SHP77 treated with DMSO at 0.1 percent for 48 hours (cell line): ENCODE measurements around the gene IRAK1.

Source experiments
- DNase-seq: peaks from one replicate; lab custom pipeline; 2025; lab: John Stamatoyannopoulos, UW

Gene IRAK1

DNA sequence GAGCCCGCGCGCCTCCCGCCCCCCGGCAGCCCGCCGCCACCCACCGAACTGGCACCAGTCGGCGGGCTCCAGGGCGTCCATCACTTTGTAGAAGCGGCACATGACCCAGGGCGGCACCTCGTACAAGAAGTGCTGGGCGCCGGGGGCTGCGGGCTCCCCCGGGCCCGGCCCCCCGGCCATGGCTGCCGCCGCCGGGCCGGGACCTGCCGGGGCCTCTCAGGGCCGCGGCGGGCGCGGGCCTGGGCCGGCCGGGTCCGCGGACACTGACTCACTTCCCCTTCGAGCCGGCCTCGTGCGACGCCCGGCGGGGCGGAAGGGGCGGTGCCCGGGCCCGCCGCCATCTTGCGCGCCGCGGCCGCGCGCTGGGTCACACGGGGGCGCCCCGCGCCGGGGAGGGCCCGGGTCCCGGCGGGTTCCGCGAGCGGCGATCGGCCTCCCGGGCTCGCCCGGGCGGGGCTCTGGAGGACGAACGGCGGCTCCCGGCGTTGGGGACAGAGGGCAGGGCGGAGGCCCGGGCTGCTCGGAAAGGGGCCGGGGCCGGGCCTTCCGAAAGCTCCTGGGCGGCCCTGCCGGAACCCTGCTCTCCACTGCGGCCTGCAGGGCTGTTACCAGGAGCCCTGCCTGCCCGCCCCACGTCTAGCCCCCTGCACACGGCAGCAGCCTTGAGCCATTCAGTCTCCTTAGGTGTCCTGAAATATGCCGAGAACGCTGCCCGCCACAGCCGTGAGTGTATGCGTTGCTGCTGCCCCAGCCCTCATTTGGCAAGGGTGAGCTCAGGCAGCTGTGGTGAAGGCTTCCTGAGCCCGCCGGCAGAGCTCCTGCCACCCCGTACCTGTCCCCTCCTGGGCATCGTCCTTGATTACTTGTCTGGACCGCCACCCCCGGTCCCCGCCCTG, at the start of gene IRAK1:
TSS of gene IRAK1 (minus strand) at position 270 of the 896 bp plus-strand sequence. CDS start at position 180, 90 bp downstream.
- no peak for DNase-seq

DNA sequence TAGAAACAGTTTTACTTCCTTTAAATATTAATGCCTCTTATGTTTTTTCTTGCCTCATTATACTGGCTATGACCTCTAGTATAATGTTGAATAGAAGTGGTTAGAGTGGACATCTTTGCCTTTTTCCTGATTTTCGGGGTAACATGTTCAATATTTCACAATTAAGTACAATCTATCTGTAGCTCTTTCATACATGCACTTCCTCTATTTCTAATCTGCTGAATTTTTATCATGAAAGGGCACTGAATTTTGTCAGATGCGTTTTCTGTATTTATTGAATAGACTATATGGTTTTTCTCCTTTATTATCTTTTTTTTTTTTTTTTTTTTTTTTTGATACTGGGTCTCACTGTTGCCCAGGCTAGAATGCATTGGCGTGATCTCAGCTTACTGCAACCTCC, 48.9 kb upstream of the IRAK1 start:
- no peak for DNase-seq

DNA sequence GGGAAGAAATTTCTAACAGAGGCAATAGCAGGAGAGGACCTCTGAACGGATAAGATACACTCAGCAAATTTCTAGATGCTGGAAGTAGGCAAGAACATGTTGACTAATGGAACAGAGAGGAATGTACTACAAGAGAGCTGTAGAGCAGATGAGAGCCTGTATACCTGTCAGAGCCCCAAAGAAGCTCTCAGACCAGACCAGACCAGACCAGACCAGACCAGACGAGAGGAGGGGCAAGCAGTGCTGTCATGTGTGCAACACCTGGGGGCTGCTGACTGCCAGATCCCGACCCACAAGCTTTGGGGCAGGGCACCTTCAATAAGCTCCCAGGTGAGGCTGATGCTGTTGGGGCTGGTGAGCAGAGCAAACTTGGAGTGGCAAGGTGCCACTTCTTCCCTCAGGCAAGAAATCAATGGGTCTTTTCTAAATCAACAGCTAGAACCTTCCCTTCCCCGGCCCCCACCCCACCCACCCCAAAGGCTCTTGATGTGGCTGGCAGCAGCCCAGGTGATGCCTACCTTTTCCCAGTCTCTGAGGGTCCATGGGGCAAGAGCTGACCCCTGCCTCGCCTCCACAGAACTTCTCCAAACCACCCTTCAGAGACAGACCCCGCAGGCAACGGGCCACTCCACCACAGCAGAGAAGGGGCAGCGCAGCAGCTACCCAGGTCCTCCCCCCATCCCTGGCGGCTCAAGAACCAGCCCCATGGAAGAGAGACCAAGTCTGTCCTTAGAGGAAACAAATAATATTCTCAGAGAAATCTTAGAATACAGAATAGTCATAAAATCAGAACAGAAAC, 45.1 kb upstream of the IRAK1 start:
- no peak for DNase-seq

DNA sequence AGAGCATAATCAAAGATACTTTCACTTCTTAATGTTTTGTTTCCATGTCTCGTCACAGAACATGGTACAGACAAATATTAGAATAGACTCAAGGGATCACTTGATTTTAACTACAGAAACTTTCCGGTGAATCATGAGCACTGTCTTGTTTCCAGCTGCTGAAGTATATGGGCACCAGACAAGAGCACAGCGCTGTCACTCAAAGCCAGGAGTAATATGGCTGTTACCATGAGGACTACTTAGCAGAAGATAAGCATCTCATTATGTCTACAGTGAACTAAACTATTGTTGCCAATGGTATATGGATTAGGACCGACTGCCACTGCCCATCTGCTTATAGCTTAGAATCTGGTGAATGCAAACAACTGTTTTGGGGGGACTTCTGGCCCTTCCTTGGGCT, 43.5 kb upstream of the IRAK1 start:
- no peak for DNase-seq

DNA sequence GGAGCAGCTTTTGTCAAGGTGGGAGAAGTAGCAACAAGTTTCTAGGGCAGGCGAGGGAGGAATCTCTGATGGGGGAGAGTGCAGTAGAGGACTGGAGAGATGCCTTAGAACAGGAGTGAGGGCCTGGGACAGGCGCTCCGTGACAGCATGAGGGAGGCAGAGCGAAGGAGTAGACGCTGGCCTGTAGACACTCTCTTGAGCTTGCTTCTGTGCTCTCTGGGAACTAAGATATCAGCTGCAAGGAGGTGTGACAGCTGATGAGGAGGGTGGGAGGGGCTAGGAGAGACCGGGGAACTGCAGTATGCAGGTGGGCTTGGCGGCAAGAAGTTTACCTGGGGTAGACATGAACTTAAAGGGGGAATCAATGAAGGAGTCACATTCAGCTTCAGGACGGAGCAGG, 42.1 kb upstream of the IRAK1 start:
- no peak for DNase-seq

DNA sequence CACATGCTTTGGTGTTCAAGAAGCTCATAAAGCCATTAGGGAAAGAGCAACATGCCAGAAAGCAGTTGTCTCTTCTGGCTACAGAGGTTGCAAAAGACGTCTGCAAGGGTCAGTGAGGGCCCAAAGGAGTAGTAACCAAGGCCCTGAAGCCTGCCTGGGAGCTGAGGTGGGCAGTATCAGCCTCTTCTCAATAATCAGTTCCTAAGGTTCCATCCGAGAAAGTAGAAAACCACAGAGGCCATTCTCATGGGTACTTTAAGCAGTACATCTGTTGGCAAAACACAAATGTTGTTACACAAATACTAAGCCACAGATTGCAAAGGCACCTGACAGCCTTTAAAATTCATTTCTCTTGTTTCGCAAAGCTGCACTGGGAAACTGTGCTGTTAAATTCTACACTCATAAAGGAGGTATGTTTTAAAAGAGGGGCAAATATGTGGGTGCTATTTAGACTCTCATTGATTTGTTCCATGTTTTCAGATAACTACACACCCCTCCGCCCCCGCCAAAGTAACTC, 40.1 kb upstream of the IRAK1 start:
- no peak for DNase-seq

DNA sequence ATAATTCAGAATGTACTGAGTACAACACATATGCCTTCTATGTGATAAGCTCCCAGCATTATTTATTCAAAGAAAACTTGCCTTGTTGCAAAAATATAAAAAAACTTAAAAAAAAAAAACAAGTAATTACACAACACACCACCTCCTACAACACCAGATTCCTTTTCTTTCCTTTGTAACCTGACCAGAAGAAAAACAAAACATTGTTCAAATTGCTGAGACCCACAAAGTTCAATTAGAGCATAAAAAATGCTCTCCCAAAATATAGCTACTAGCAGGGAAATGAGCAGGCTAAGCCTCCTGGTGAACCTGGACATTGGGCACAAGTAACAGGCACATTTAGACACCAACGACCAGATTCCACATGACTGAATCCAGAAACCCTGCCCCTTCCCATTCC, 39.5 kb upstream of the IRAK1 start:
- DNase-seq = no peak

DNA sequence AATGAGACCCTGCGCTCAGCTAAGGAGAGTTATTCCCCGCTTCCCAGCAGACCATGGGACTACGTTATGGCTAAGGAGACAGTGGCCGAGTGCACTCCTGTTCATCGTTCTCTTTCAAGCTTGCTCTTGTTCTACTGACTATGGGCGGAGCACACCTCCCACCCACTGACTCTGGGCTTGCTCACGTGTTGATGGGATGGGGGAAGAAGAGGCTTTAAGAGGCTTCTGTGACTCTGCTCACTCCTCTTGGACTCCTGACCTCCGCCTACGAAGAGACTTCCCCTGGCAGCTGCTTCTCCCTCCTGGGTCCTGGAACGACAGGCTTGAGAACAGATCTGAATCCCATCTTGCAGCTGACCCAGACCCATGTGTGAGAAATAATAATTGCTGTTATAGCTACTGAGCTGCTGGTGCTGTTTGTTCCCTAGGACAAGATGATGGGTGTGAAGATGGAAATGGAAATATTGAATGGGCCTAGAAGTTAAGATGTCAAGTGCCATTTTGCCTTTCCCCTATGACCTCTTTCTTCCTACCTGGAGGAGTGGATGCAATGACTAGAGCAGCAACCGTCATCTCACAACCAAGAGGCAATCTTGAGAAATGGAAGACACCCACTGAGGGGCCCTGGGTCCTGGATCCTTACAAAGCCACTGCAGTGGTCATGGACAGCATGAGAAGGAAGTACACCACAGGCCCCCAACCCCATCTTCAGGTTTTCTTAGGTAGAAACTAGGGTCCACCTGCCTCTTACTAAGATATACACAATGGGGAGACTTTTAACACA, 38.7 kb upstream of the IRAK1 start:
- DNase-seq = no peak

DNA sequence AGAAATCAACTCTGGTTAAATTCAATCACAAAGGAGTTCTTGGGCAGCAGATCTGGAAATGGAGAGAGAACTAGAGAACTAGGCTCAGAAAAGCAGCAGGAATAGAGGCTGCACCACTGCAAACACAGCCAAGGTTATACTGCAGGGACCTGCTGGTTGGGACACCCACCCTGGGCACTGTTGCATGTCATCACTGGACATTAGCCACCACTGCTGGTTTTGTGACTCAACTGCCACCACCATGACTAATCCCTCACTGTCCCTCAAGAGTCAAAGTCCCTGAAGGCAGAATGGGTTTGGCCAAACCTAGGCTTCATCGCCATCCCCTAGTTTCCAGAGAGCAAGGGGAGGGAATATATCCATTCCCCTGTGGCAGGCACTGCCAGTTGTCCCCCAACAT, 38.1 kb upstream of the IRAK1 start:
- no peak for DNase-seq

DNA sequence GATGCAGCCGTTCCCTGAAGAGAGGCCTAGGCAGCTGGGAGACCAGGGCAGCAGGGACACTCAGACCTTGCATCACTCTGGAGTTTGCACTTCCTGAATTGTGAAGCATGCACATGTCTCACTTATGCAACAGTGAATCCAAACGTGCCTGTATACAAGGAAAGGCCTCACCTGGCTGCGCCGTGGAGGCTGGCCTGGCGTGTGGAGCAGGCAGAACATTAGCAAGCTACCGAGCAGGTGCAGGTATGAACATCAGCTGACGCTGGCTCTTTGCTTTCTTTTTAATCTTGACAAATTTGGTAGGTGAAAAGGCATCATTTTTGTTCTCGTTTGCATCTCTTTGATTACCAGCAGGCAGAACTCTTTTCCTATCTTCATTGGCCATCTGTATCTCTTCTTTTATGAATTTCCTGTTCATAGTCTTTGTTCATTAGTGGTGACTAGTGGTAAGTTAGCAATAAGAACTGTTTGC, 37.1 kb upstream of the IRAK1 start:
- no peak for DNase-seq

DNA sequence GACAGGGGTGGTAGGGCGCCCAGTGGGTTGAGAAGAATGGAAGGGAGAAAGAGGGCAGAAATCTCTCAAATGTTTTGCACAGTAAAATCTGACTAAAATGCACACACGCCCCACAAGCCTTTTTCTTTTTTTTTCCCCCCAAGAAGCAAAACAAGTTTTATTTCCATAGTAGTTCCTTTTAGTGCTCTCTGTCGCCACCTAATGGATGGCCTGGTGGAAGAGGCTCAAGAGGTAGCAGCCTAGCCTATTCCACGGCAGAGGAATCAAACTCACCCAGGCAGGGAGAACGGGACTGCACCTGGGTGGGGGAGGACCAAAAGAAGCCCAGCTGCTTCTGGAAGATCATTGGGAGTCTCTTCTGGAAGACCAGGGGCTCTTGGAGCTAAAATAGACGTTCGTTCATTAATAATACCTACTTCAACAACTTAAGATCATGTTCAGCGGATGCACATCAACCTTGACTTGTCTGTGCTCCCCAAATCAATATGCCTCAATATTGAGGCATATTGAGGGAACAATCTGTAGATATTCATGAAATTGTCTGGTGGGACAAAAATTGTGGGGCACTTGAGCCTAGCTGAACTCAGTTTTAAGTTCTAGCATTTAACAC, 31.6 kb upstream of the IRAK1 start:
- no peak for DNase-seq

DNA sequence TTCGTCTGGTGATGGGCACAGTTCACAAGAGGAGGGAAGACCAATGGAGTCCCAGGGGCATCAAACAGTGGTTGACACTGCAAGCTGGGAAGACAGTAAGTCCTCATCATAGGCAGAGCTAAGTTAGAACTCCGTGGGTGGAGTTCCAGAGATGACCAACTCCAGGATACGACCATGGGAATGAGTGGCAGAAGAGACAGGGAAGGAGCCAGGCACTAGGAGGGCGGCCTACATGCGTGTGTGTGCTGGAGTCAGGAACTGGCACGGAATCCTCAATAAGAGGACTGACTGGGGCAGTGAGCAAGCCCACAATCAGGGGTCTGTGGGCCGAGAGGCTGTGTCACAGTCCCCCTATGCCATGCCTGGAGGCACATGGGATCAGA, 30.4 kb upstream of the IRAK1 start:
- no peak for DNase-seq

DNA sequence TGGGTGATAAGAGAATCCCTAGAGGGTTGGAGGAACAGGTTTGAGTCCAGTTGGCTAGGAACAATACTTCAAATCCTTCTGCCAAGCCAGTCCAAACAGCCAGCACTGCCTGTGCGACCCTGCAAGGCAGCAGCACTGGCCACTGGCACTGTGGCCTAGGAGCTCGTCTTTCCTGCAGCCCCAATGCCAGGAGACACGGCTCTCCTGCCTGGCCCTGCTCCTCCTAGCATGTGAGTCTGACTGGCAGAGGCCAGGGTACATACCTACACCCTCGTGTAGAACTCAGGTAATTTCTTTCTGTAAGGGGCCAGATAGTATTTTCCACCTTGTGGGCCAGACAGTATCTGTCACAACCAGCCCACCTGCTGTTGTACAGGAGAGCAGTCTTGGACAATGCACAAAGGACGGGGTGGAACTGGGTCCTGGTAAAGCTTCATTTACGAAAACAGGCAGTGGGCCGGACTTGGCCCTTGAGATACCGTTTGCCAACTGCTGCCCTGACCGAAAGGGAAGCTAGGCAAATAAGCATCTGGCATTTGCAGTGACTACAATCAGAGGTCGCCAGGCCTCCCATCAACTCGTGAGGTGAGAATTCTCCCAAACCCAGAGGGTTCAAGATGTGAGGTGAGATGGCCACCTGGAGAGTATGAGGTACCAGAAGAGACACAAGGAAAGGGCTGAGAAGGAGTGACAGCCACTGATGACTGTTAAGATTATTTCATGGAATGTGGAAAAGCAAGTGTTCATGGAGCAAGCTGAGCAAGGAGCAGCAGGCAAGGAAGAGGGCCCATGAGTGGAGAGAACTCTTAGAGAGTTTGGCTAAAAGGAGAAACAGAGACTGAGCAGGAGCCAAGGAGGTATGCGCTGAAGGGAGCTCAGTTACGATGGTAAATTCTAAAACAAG, 29.8 kb upstream of the IRAK1 start:
- DNase-seq = no peak

DNA sequence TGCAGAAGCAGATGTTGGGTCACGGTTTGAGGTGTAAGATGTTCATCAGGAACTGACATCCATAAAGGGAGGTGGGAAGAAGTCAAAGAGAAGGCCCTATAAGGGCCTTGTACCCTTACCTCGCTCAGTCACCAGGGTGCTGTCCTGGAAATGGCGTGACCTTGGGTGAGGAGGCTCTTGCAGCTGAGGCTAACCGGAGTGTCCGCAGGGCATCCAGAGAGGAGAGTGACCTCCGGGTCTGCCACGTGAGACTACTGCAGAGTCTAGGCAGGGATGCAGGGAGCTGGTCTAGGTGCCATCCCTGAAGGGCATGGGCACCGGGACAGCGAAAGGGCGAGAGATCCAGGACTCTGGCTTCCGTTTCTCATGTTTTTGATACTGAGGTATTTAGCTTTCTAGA, 28.7 kb upstream of the IRAK1 start:
- no peak for DNase-seq

DNA sequence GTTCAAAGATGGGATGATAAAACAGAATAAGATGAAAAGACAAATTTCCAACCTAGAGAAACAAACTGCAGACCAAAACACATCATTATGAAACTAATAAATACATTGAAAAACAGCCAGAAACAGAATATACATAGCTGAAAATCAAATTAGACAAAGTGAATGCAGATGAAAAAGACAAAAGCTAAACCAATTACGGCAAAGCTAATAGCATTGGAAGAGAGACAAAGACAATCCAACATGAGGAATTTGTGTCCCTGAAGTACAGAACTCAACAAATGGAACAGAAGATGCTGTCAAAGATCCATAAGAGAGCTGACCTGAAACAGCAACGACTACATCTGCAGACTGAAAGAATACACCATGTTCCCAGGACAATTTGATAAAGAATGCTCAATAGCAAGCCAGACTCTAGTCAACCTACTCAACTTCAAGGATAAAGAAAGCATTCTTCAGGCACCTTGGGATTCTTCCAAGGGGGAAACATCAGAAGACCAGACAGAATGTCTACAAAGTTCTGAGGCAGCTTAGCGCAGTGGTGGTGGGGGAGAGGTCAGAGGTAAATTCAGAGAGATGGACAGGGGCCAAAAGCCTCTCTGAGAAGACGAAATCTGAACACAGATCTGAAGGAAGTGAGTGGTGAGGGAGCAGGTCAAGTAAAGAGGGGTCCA, 27.4 kb upstream of the IRAK1 start:
- DNase-seq = no peak

DNA sequence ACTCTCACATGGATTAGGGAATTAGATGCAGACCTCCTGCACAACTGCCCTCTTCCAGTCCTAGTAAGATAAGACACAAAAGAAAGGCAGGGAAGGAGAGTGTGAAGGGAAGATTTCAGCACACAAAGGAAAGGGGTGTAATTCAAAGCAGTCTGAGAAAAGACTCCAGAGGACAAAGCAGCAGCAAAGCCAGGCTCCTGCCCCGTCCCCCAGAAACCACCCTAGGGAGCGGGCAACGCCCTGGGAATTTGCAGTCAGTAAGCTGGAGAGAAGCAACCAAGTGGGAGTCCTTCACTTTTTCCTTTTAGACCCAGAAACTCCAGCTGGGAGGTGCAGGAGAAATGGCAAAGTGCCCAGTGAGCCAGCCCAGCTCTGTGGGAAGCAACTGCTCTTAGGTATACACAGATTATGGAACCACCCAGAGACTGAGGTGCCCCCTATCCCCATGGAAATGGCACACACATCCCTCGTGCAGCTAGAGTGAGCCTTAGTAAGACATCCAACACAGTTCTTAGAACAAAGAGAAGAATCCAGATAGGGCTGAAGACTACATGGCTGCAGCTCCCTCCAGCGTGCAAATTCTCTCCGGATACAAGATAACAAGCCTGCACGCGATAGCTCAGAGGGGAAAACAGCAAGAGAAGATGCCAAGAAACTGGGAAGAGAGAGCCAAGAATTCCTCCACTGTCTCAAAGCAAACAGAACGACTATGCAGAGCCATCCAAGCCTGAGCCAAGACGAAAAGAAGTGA, 26.5 kb upstream of the IRAK1 start:
- no peak for DNase-seq

DNA sequence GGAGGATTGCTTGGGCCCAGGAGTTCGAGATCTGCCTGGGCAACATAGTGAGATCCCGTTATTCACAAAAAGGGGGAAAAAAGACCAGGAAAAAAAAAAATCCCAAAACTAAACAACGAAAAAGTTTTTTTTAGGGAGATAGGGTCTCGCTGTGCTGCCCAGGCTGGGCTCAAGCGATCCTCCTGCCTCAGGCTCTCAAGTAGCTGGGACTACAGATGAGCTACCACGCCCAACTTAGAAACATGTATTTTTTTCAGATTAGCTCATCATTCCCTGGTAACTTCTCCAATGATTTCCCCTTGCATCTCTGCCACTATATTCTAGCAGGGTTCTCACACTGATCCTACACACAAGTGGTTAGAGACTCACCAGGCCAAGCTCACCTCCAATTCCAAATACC, 24.4 kb upstream of the IRAK1 start:
- DNase-seq = no peak

DNA sequence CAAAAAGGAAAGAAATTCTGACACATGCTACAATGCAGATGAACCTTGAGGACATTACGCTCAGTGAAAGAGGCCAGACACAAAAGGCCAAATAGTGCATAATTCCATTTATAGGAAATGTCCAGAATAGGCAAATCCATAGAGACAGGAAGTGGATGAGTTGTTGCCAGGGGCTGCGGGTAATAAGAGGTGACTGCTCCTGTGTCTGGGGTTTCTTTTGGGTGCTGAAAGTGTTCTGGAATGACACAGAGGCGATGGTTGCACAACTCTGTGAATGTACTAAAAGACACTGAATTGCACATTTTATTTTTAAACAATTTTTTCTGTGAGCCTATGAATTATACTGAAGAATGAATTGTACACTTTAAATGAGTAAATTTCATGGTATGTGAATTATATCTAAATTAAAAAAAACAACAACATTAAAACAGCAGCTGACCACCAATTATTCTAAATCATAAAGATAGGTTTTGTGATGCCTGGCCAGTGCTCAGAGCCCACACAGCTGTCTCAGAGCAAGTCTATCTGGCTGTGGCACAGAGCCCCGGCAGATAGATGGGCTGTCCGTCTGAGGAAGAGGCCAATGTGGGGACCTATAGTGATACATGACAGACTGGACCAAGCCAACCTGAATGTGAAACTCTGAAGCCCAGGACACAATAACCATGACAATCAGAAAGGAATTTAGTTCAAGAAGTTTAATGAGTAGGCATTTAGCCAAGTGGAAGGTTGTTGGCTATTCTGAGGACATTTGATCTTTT, 23.5 kb upstream of the IRAK1 start:
- DNase-seq = no peak

DNA sequence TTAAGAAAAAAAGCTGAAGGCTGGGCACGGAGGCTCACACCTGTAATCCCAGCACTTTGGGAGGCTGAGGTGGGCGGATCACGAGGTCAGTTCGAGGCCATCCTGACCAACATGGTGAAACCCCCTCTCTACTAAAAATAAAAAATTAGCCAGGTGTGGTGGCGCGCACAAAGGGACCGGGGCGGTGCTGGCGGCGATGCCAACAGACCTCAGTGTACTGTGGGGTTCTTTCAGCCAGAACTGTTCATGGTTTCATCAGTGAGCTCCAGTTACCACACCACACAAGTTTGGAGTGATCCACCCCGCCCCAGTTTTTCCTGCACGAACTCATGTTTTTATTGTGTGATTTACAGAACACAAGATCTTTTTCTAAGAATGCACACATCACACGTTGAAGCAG, 21.2 kb upstream of the IRAK1 start:
- DNase-seq = no peak
